ENCODE measurements around the gene MDM1. TPM values are rescaled to one million over a fixed set of nuclear protein-coding genes. Genes with fewer than 3 reads are reported as not detected.

The MDM1 gene
- total RNA-seq, 2 experiments from 2014 or later = 21.8 to 24.4 TPM

- no peak overlapping the region for H3K27ac Mint-ChIP-seq
- no peaks in the 10 kb centered on the region for H3K27me3 Mint-ChIP-seq
- H3K4me3 Mint-ChIP-seq = no peak overlapping the region
- DNase-seq = no peak
- H3K9me3 Mint-ChIP-seq = peaks cover 3% of the 10 kb centered on the region
- POLR2A ChIA-PET = no interaction called here
- CTCF ChIA-PET = no interaction called here
- peaks cover 20% of the 10 kb centered on the region for H3K4me1 Mint-ChIP-seq
- peaks cover 71% of the 10 kb centered on the region for H3K36me3 Mint-ChIP-seq (ENCODE audit: low read depth)
Observed at GRCh38 chr12:68305278-68305677, 26.9 kb downstream of the MDM1 start.

- DNase-seq = no peak
- peaks cover 74% of the 10 kb centered on the region for H3K36me3 Mint-ChIP-seq (ENCODE audit: low read depth)
- CTCF ChIA-PET = no interaction called here
- H3K4me1 Mint-ChIP-seq = peaks cover 20% of the 10 kb centered on the region
- H3K4me3 Mint-ChIP-seq = no peak overlapping the region
- peaks cover 5% of the 10 kb centered on the region for H3K9me3 Mint-ChIP-seq
- no peaks in the 10 kb centered on the region for H3K27me3 Mint-ChIP-seq
- POLR2A ChIA-PET = no interaction called here
- no peak overlapping the region for H3K27ac Mint-ChIP-seq
Observed at GRCh38 chr12:68304626-68305025, 27.5 kb downstream of the MDM1 start.

- Mint-ChIP-seq H3K27me3 (no peaks in the 10 kb centered on the region), H3K27ac (no peak overlapping the region), H3K4me1 (peaks cover 20% of the 10 kb centered on the region), H3K9me3 (peaks cover 9% of the 10 kb centered on the region), H3K36me3 (ENCODE audit: low read depth) (peaks cover 77% of the 10 kb centered on the region), H3K4me3 (no peak overlapping the region)
- ChIA-PET CTCF (no interaction called here), POLR2A (no interaction called here)
- no peak for DNase-seq
Observed at GRCh38 chr12:68303850-68304249, 28.3 kb downstream of the MDM1 start.

- CTCF ChIA-PET = interaction anchor here (0.7 kb wide), 1 partner anchor 165 kb away, joined by 3 read pairs; no protein-coding TSS in a partner anchor
- peaks cover 8% of the 10 kb centered on the region for H3K9me3 Mint-ChIP-seq
- peaks cover 5% of the 10 kb centered on the region for H3K4me1 Mint-ChIP-seq
Observed at GRCh38 chr12:68297929-68298328, 34.2 kb downstream of the MDM1 start.

GRCh38 chr12:68294251-68294650 is 37.9 kb downstream of the MDM1 start:
- Mint-ChIP-seq H3K27me3 (no peaks in the 10 kb centered on the region), H3K4me1 (peaks cover 39% of the 10 kb centered on the region), H3K36me3 (ENCODE audit: low read depth) (peaks cover 54% of the 10 kb centered on the region), H3K27ac (no peak overlapping the region), H3K4me3 (no peak overlapping the region), H3K9me3 (peaks cover 2% of the 10 kb centered on the region)
- ChIA-PET CTCF (no interaction called here), POLR2A (no interaction called here)
- DNase-seq = no peak

More at GRCh38 chr12:68297929-68298328, 34.2 kb downstream of the MDM1 start:
- Mint-ChIP-seq H3K36me3 (ENCODE audit: low read depth) (peaks cover 72% of the 10 kb centered on the region), H3K27ac (no peak overlapping the region), H3K4me3 (no peak overlapping the region), H3K27me3 (no peaks in the 10 kb centered on the region)
- no peak for DNase-seq
- POLR2A ChIA-PET = no interaction called here

- DNase-seq = no peak
- POLR2A ChIA-PET = no interaction called here
- no peak overlapping the region for H3K4me3 Mint-ChIP-seq
- H3K9me3 Mint-ChIP-seq = peaks cover 2% of the 10 kb centered on the region
- no peak overlapping the region for H3K27ac Mint-ChIP-seq
- H3K4me1 Mint-ChIP-seq = peaks cover 46% of the 10 kb centered on the region
- H3K27me3 Mint-ChIP-seq = no peaks in the 10 kb centered on the region
- CTCF ChIA-PET = interaction anchor here (0.6 kb wide), 1 partner anchor 21 kb away, joined by 5 read pairs; no protein-coding TSS in a partner anchor
- peaks cover 47% of the 10 kb centered on the region for H3K36me3 Mint-ChIP-seq (ENCODE audit: low read depth)
Observed at GRCh38 chr12:68293347-68293746, 38.8 kb downstream of the MDM1 start.

- POLR2A ChIA-PET = interaction anchor here (0.8 to 2.3 kb wide), 4 partner anchors 15 to 61 kb away, joined by 3 to 26 read pairs (median 4); partner anchors contain the start of gene MDM1
Observed at GRCh38 chr12:68292151-68292943, 39.8 kb downstream of the MDM1 start.

GRCh38 chr12:68291396-68292036 is 40.6 kb downstream of the MDM1 start:
- H3K36me3 Mint-ChIP-seq (ENCODE audit: low read depth) = peaks cover 41% of the 10 kb centered on the region
- peaks cover 49% of the 10 kb centered on the region for H3K4me1 Mint-ChIP-seq
- peaks cover 7% of the 10 kb centered on the region for H3K9me3 Mint-ChIP-seq
- ChIA-PET POLR2A (interaction anchor here (0.8 to 2.3 kb wide), 9 partner anchors 8 to 319 kb away, joined by 3 to 26 read pairs (median 4); partner anchors contain the start of genes IL26, MDM1 and RAP1B), CTCF (interaction anchor here (1.0 to 2.0 kb wide), 5 partner anchors 8 to 539 kb away, joined by 4 to 11 read pairs (median 6); no protein-coding TSS in a partner anchor)
- H3K27ac Mint-ChIP-seq = peak overlapping the region; percentile 14
- H3K27me3 Mint-ChIP-seq = peaks cover 3% of the 10 kb centered on the region
- H3K4me3 Mint-ChIP-seq = no peak overlapping the region
- DNase-seq = no peak

More at GRCh38 chr12:68292151-68292943, 39.8 kb downstream of the MDM1 start:
- Mint-ChIP-seq H3K4me1 (peaks cover 47% of the 10 kb centered on the region), H3K27ac (no peak overlapping the region), H3K27me3 (peaks cover 1% of the 10 kb centered on the region), H3K36me3 (ENCODE audit: low read depth) (peaks cover 48% of the 10 kb centered on the region), H3K9me3 (peaks cover 5% of the 10 kb centered on the region), H3K4me3 (no peak overlapping the region)
- no peak for DNase-seq
- CTCF ChIA-PET = interaction anchor here (1.2 to 2.0 kb wide), 2 partner anchors 24 to 134 kb away, joined by 6 to 10 read pairs; no protein-coding TSS in a partner anchor

GRCh38 chr12:68290126-68290525 is 42.0 kb downstream of the MDM1 start:
- peak overlapping the region; percentile 65 for H3K27ac Mint-ChIP-seq

GRCh38 chr12:68287106-68287505 is 45.1 kb downstream of the MDM1 start:
- H3K9me3 Mint-ChIP-seq = peaks cover 7% of the 10 kb centered on the region
- peaks cover 11% of the 10 kb centered on the region for H3K27me3 Mint-ChIP-seq
- no peak overlapping the region for H3K27ac Mint-ChIP-seq
- H3K4me3 Mint-ChIP-seq = no peak overlapping the region
- POLR2A ChIA-PET = no interaction called here
- peaks cover 17% of the 10 kb centered on the region for H3K36me3 Mint-ChIP-seq (ENCODE audit: low read depth)
- CTCF ChIA-PET = interaction anchor here (1.3 to 1.6 kb wide), 2 partner anchors 246 to 870 kb away, joined by 3 read pairs; no protein-coding TSS in a partner anchor
- DNase-seq = no peak
- peaks cover 45% of the 10 kb centered on the region for H3K4me1 Mint-ChIP-seq

More at GRCh38 chr12:68290126-68290525, 42.0 kb downstream of the MDM1 start:
- Mint-ChIP-seq H3K4me1 (peaks cover 50% of the 10 kb centered on the region), H3K9me3 (peaks cover 7% of the 10 kb centered on the region), H3K4me3 (peak overlapping the region; percentile 6), H3K36me3 (ENCODE audit: low read depth) (peaks cover 41% of the 10 kb centered on the region), H3K27me3 (peaks cover 9% of the 10 kb centered on the region)
- ChIA-PET POLR2A (interaction anchor here (0.8 to 2.3 kb wide), 16 partner anchors 9 to 517 kb away, joined by 3 to 26 read pairs (median 4); partner anchors contain the start of genes IL22, IL26, MDM2 and RAP1B), CTCF (interaction anchor here (0.9 to 2.0 kb wide), 8 partner anchors 9 to 250 kb away, joined by 3 to 11 read pairs (median 4); no protein-coding TSS in a partner anchor)
- peak; percentile 58 for DNase-seq

GRCh38 chr12:68286396-68286795 is 45.8 kb downstream of the MDM1 start:
- CTCF ChIA-PET = interaction anchor here (1.3 to 1.6 kb wide), 2 partner anchors 245 to 870 kb away, joined by 3 read pairs; no protein-coding TSS in a partner anchor
- Mint-ChIP-seq H3K9me3 (peaks cover 7% of the 10 kb centered on the region), H3K27me3 (peaks cover 11% of the 10 kb centered on the region), H3K4me3 (no peak overlapping the region), H3K36me3 (ENCODE audit: low read depth) (peaks cover 10% of the 10 kb centered on the region), H3K27ac (no peak overlapping the region), H3K4me1 (peaks cover 43% of the 10 kb centered on the region)
- POLR2A ChIA-PET = interaction anchor here (1.1 kb wide), 1 partner anchor 8 kb away, joined by 3 read pairs; no protein-coding TSS in a partner anchor
- no peak for DNase-seq

GRCh38 chr12:68285541-68285940 is 46.6 kb downstream of the MDM1 start:
- Mint-ChIP-seq H3K9me3 (peaks cover 7% of the 10 kb centered on the region), H3K36me3 (ENCODE audit: low read depth) (peaks cover 9% of the 10 kb centered on the region), H3K4me3 (no peak overlapping the region), H3K27ac (no peak overlapping the region), H3K4me1 (peaks cover 43% of the 10 kb centered on the region), H3K27me3 (peaks cover 13% of the 10 kb centered on the region)
- ChIA-PET POLR2A (interaction anchor here (0.8 kb wide), 1 partner anchor 325 kb away, joined by 3 read pairs; the partner anchor contains the start of gene RAP1B), CTCF (no interaction called here)
- no peak for DNase-seq
